GM12892 (cell line): Measurements from ENCODE around the gene TMEM63A.

ENCODE experiments used
- POLR2A ChIP-seq: IDR thresholded peaks from 2 replicates; pipeline ENCODE4 v1.6.1; 2011; ENCODE audit warnings: low read depth, low read length, control low read depth
- POLR2AphosphoS5 ChIP-seq: IDR thresholded peaks from 2 replicates; pipeline ENCODE4 v1.6.1; 2011; ENCODE audit warnings: low read depth, low read length, control low read depth
- TAF1 ChIP-seq: IDR thresholded peaks from 2 replicates; pipeline ENCODE4 v1.6.1; 2011; ENCODE audit warnings: low read depth, mild to moderate bottlenecking, control low read depth, low read length, borderline replicate concordance

DNA sequence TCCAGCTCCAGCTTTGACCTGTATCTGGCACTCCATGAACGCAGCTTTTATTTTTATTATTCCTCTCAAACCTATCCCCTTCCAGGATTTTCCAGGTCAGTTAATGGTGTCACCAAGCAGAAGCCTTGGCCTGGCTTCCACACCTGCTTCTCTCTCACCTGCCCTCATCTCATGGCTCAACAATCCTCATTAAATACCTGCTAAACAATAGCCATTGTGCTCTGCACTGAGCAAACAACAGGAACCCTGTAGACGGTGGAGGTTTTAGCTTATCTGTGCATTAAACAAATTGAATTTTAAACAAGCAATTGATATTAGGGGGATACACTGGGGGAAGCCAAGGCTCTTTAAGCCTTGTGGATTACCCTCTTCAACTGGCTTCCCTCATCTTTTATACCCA is 26.6 kb upstream of the TMEM63A start:
- TF ChIP-seq POLR2AphosphoS5 (no peak), POLR2A (no peak), TAF1 (no peak)
